HUES6 (cell line): ENCODE data around the gene FAM131C.

Source experiments
- H3K27ac ChIP-seq: 2 replicates; pipeline ENCODE4 v1.7.0; 2013; ENCODE audit warnings: low read depth, mild to moderate bottlenecking, low read length, inconsistent platforms
- H3K27me3 ChIP-seq: 2 replicates; pipeline ENCODE4 v1.6.1; 2013; ENCODE audit warnings: low read length; ENCODE audit not compliant: control insufficient read depth, insufficient read depth
- H3K36me3 ChIP-seq: 2 replicates; pipeline ENCODE4 v1.6.1; 2013; ENCODE audit warnings: low read length; ENCODE audit not compliant: control insufficient read depth, insufficient read depth
- H3K4me1 ChIP-seq: 2 replicates; pipeline ENCODE4 v1.6.1; 2013; ENCODE audit warnings: low read length; ENCODE audit not compliant: control insufficient read depth, insufficient read depth
- H3K4me3 ChIP-seq: 2 replicates; pipeline ENCODE4 v1.5.1; 2013; ENCODE audit warnings: low read depth, low read length
- H3K9ac ChIP-seq: one replicate; pipeline ENCODE4 v1.6.1; 2013; ENCODE audit warnings: mild to moderate bottlenecking, low read length
- H3K9me3 ChIP-seq: 2 replicates; pipeline ENCODE4 v1.6.1; 2013; ENCODE audit warnings: low read depth, low read length; ENCODE audit not compliant: control insufficient read depth, insufficient read depth

The FAM131C gene

GRCh38 chr1:16075337-16076030, 2.0 kb upstream of the FAM131C start:
- Histone ChIP-seq H3K4me1 (peaks cover 11% of the 10 kb centered on the region), H3K27ac (no peak overlapping the region), H3K27me3 (peaks cover 61% of the 10 kb centered on the region), H3K9ac (no peak overlapping the region), H3K36me3 (no peaks in the 10 kb centered on the region), H3K4me3 (no peak overlapping the region), H3K9me3 (no peaks in the 10 kb centered on the region)

DNA sequence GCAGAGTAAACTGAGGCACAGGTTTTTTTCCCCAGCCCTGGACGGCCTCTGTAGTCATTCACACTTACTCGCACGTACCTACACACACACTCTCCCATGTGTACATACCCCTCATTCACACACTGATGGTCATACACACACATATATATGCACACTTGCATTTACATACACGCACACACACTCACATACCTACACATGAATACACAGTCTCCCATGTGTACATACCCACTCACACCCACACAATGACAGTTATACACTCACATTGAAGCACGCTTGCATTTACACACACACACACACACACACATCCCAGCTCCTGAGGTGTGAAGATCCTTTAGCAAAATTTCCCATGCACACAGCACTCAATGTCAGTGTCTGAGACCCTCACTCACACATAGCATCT, 766 bp upstream of the FAM131C start:
- H3K4me3 ChIP-seq = peak overlapping the region; percentile 60
- H3K4me1 ChIP-seq = peaks cover 8% of the 10 kb centered on the region
- H3K9me3 ChIP-seq = no peaks in the 10 kb centered on the region
- no peak overlapping the region for H3K9ac ChIP-seq
- no peak overlapping the region for H3K27ac ChIP-seq
- H3K36me3 ChIP-seq = no peaks in the 10 kb centered on the region
- H3K27me3 ChIP-seq = peaks cover 64% of the 10 kb centered on the region

DNA sequence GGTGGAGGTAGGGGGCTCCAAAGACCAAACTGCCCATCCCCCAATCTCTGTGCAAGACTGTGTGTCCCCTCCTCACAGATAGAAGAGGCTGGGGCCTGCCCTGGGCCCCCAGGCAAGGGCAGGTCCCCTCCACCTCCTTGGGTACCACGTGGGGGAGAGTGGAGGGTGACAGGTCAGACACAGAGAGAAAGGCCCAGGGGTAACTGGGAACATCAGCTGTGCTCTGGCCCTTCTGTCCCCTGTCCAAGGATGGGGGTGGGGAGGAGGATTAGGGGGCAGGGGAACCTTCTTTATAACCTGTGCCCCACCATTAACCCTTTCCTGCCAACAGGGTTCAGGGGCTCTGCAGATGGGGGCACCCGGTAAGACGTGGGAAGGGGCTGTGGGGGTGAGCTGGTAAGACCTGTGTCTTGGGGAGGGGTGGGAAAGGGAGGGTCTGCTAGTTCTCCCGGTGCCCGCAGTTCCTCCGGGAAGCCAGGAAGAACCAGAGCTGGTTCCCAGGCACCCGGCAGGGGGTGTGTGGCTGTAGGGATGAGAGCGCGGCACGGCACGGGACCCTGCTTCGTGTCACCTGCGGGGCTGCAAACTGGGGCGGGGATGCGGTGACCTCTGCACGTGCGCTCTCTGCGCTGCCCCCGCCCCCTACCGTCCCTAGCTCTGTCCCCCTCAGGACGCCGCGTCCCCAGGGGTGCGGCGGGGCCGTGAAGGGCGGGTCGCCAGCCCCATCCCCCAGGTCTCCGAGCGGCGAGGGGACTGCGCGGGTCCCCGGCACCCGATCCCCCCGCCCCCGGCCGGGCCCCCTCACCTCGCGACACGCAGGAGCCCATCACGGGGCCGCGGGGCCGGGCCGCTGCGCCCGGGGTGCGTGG, 601 bp downstream of the FAM131C start:
- Histone ChIP-seq H3K27ac (no peak overlapping the region), H3K36me3 (no peaks in the 10 kb centered on the region), H3K4me3 (peak overlapping the region; percentile 53), H3K27me3 (peaks cover 68% of the 10 kb centered on the region), H3K4me1 (peaks cover 5% of the 10 kb centered on the region; the same call in 1 of the 2 replicates), H3K9ac (no peak overlapping the region), H3K9me3 (no peaks in the 10 kb centered on the region)

GRCh38 chr1:16072095-16072494, 1.4 kb downstream of the FAM131C start:
- Histone ChIP-seq H3K4me3 (no peak overlapping the region), H3K4me1 (peaks cover 10% of the 10 kb centered on the region; the same call in 1 of the 2 replicates), H3K27me3 (peaks cover 64% of the 10 kb centered on the region), H3K27ac (no peak overlapping the region), H3K9me3 (no peaks in the 10 kb centered on the region), H3K9ac (no peak overlapping the region), H3K36me3 (no peaks in the 10 kb centered on the region)

GRCh38 chr1:16071614-16072013, 1.8 kb downstream of the FAM131C start:
- Histone ChIP-seq H3K9ac (no peak overlapping the region), H3K27me3 (peaks cover 60% of the 10 kb centered on the region), H3K4me1 (peaks cover 10% of the 10 kb centered on the region; the same call in 1 of the 2 replicates), H3K9me3 (no peaks in the 10 kb centered on the region), H3K27ac (no peak overlapping the region), H3K4me3 (no peak overlapping the region), H3K36me3 (no peaks in the 10 kb centered on the region)

GRCh38 chr1:16070640-16071355, 2.7 kb downstream of the FAM131C start:
- no peak overlapping the region for H3K9ac ChIP-seq

DNA sequence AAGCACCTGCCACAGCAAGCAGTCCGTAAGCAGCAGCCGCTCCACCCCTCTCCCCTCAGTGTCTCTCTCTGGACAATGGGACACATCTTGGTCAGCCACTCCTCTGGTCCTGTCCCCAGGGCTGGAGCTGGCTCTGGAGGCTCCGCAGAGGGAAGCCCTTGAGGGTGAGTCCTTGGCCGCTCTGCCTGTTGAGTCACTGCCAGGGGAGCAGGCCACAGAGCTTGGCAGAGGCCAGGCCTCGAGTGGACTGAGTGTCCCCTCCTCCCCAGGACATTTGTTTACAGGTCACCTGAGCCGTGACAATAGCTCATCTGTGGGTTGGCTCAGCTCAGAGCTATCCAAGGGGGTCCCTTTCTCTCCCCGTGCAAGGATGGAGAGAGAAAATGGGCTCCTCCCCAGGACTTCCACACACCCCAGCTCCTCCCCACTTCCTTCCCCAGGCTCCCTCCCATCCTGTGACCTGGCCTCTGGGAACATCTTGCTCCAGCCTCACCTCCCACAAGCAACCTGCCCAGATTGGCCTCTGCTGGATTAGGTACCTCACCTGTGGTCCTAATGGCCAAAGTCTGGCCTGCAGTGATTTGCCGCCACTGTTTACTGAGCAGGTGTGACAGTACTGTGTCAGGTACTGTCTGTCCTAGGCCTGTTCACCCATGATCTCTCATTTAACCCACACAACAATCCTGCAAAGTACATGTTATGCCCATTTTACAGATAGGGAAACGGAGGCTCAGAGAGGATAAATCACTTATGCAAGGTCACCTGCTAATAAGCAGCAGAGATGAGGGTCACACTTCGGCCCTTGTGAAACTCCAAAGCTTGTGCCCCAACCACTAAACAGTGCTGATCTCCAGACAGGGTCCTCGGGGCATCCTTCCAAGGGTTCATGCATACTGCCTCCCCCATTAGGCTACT, 4.8 kb downstream of the FAM131C start:
- Histone ChIP-seq H3K4me3 (no peak overlapping the region), H3K27ac (no peak overlapping the region), H3K9me3 (no peaks in the 10 kb centered on the region), H3K27me3 (peaks cover 36% of the 10 kb centered on the region), H3K4me1 (peaks cover 23% of the 10 kb centered on the region), H3K9ac (no peak overlapping the region), H3K36me3 (no peaks in the 10 kb centered on the region)

More at GRCh38 chr1:16070640-16071355, 2.7 kb downstream of the FAM131C start:
- H3K27me3 ChIP-seq = peaks cover 52% of the 10 kb centered on the region
- no peaks in the 10 kb centered on the region for H3K36me3 ChIP-seq
- no peak overlapping the region for H3K27ac ChIP-seq
- no peak overlapping the region for H3K4me3 ChIP-seq
- H3K4me1 ChIP-seq = peaks cover 10% of the 10 kb centered on the region; the same call in 1 of the 2 replicates
- H3K9me3 ChIP-seq = no peaks in the 10 kb centered on the region

DNA sequence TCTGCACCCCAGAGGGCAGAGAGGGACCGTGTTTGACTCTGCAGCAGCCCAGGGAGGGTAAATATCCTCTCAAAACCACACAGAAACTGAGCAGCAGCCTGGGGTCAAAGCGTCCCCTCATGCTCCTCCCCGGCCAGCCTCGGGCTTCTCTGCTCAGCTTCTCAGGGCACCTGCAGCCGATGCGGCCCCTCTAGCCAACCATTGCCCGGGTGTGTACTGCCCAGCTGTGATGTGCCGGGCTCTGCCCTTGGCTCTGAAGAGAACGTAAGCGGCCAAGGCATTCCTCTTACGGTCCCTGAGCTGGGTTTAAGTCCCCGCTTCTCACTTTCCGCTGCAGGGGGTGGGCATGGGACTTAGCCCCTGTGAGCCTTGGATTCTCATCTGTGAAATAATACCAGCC, 5.5 kb downstream of the FAM131C start:
- Histone ChIP-seq H3K27me3 (peaks cover 32% of the 10 kb centered on the region), H3K27ac (no peak overlapping the region), H3K9ac (no peak overlapping the region), H3K4me1 (peaks cover 27% of the 10 kb centered on the region), H3K4me3 (no peak overlapping the region), H3K9me3 (no peaks in the 10 kb centered on the region), H3K36me3 (no peaks in the 10 kb centered on the region)

DNA sequence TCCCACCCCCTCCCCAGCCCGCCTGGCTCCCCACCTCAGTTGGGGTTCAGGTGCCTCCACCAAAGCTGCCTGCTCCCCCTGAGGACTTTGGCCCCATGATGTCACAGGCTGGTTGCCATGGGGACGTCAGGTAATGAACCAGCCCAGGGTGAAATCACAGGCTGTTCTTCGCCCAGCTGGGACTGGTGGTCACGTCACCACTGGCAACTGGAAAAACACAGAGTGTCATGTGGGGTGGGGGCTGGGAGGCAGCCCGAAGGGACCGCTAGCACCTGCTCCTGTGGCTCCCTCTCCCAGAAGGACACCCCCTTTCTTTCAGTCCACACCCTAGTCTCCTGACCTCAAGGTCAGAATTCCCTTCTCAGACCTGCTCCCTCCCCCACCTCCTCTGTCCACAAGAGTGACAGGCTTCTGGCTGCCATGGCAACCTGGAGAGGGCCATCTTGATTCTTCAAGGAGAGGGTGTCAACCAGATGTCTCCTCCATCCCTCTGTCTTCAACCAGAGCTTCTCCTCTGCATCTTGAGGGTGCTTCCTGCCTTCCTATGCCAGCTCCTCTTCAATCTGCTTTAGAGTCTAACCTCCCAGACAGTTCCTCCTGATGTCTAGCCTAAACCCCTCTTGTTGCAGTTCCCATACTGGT, 6.2 kb downstream of the FAM131C start:
- no peak overlapping the region for H3K27ac ChIP-seq
- H3K4me3 ChIP-seq = no peak overlapping the region
- H3K4me1 ChIP-seq = peaks cover 27% of the 10 kb centered on the region
- H3K27me3 ChIP-seq = peaks cover 25% of the 10 kb centered on the region
- H3K9me3 ChIP-seq = no peaks in the 10 kb centered on the region
- H3K9ac ChIP-seq = no peak overlapping the region
- H3K36me3 ChIP-seq = no peaks in the 10 kb centered on the region

GRCh38 chr1:16066245-16066644, 7.2 kb downstream of the FAM131C start:
- H3K4me3 ChIP-seq = no peak overlapping the region
- no peak overlapping the region for H3K27ac ChIP-seq
- peaks cover 27% of the 10 kb centered on the region for H3K4me1 ChIP-seq
- no peak overlapping the region for H3K9ac ChIP-seq
- H3K36me3 ChIP-seq = no peaks in the 10 kb centered on the region
- peaks cover 15% of the 10 kb centered on the region for H3K27me3 ChIP-seq
- no peaks in the 10 kb centered on the region for H3K9me3 ChIP-seq
